HG03280 (cell line): ENCODE measurements around the gene ZNF281.
A peak's percentile ranks its signal among the peaks of the same experiment; 100 is the strongest.
"Not testable (repeated sequence)": the region's sequence is repeated elsewhere in the genome, so short reads cannot be mapped to it uniquely, and the experiment has no call there.

ENCODE experiments used
- ATAC-seq: cut with Tn5 transposase; IDR thresholded peaks from one replicate; pipeline ENCODE4 v1.9.1; 2021; ENCODE audit warnings: mild to moderate bottlenecking, moderate library complexity; ENCODE audit not compliant: unreplicated experiment

ZNF281 gene

DNA sequence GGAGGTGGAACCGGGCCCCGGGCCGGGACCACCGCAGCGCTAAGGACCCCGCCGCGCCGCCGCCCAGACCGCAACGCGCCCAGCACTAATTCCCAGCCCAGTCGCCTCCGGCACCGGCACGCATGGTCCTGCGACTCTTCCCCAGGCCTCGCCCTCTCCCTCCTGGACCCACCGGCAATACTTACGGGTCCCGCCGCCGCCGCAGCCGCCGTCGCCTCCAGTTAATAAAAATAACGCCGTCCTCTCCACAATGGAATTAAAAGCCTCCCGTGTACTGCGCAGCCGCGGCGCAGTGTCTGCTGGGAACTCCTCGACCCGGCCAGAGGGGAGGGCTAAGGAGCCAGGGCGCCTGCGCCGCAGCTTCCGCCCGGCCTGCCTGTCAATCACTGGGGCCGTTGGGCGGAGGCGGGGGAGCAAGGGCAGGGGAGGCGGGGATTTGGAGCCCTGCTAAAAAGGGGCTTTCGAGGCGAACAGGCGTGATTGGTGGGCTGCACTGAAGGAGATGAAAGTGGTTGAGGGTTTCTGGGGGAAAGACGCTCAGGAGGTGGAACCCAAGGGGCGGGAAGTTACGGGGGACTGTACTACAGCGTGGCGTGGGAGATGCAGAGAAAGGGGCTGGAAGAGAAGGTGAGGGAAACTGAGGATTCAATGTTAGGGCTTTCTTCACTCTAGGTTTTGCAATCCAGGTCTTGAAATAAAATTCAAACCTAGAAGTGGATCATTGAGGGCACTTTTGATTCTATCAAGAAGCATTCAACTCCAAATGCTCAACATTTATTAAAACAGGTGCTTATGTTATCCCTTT is at the start of gene ZNF281:
TSS of gene ZNF281 (minus strand) at position 276 of the 805 bp plus-strand sequence. CDS start 331 bp downstream, outside the sequence.
- peak; percentile 96 for ATAC-seq

GRCh38 chr1:200458780-200459179 is 48.9 kb upstream of the ZNF281 start:
- no peak for ATAC-seq

- no peak for ATAC-seq
Observed at GRCh38 chr1:200457810-200458209, 48.0 kb upstream of the ZNF281 start.

DNA sequence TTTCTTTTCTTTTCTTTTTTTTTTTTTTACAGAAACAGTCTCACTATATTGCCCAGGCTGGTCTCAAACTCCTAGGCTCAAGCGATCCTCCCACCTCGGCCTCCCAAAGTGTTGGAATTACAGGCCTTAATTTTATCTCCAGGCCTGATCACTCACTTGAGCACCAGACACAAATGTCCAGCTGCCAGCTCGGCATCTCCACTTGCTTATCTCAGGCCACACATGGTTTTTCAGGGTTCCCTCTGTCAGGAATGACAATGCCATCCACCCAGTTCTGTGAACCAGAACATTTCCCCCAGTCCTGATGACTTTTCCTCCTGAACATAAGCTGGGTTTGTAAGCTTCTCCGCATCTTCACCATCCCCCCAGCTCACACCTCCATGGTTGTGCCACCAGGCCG is 44.6 kb upstream of the ZNF281 start:
- ATAC-seq, result no peak

DNA sequence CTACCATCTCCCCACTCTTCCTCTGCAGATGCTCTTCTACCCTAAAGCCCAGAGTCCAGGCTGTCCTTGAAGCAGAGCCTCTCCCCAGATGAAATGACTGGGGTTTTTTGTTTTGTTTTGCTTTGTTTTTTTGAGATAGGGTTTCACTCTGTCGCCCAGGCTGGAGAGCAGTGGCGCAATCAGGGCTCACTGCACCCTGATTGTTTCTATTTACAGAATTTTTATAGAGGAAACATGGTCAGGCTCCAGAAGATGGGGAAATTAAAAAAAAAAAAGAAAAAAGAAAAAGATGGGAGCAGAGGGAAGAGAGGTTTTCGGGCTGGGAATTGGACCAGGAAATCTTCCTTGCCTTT is 43.7 kb upstream of the ZNF281 start:
- no peak for ATAC-seq

- ATAC-seq, result no peak
Observed at GRCh38 chr1:200452850-200453552, 43.2 kb upstream of the ZNF281 start.

DNA sequence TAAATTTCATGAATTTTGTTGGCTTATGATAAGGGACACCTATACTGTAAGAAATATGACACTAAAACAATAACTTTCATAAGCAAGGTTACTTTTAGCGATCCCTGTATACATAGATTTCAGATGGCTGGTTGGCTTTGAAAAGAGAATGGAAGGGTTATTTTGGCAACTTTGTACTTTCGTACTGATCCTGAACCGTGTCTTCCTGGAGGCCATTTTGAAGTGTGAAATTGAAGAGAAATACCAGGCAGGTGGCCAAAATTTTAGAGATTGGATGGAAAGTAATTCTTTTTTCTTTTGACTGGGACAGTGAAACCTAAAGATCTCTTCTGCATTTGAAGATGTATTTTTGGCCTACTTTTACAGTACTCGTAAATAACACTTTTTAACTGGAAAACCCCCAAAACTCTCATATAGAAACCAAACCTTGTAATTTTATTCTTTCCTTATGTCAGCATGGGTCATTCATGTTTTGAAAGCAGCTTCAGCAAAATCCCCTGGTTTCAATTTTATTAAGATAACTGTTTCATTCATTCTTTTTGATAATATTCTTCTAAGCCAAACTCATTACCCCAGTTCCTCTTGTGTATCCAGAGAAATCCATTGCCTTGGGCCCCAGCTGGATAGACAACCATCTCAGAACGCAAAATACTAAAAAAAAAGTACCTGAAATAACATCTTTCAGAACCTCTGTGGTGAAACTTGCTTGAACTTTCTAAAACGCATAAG is 38.4 kb upstream of the ZNF281 start:
- peak; percentile 84 for ATAC-seq

GRCh38 chr1:200445213-200445612 is 35.4 kb upstream of the ZNF281 start:
- ATAC-seq, result no peak

DNA sequence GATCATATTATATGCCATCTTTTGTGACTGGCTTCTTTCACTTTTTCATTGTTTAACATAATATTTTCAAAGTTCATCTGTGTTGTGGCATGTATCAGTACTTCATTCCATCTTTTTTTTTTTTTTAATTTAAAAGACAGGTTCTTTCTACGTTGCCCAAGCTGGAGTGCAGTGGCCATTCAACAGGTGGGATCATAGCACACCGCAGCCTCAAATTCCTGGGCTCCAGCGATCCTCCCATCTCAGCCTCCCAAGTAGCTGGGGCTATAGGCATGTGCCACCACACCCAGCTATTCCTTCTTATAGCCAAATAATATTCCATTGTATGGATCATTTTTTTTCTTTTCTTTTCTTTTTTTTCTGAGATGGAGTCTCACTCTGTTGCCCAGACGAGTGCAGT is 34.6 kb upstream of the ZNF281 start:
- no peak for ATAC-seq

DNA sequence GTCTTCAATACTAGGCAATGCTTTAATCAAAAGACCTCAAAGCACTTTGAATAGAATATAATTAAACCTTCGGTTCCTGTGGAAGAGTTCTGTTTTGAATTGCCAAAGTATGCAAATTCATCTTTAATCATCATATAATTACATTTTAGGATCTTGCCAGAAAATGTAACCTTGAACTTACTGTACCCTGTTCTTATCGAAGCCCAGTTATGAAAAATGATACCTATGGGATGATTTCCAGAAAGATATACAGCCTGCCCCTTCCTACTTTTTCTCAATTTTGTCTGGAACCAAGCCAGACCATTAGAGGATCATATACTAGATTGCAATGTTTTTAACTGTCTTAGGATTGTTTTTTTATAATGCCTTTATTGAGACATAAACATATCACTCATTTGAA is 34.0 kb upstream of the ZNF281 start:
- ATAC-seq, result no peak

DNA sequence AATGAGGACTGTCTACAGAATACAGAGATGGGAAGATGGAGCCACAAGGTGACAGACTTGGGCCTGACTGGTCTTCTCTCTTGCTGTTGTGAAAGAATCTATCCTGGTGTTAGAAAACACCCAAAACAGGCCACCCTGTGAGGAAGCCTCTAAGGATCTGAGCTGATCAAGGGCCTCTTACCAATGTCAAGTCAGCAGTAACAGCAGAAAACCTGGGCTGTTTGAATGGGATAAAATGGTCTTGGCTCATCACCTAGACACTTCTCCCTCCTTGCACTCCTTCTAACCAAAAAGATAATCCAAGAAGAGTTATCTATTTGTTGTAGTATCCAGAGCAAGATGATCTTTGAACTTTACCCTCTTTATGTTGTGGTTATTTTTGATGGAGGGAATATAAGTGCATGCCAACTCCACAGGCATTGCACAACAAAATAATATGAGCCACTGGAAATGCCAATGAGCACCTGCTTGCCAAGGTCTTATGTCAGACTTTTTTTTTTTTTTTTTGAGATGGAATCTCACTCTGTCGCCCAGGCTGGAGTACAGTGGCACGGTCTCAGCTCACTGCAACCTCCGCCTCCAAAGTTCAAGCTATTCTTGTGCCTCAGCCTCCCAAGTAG is 32.8 kb upstream of the ZNF281 start:
- ATAC-seq, result no peak

GRCh38 chr1:200442023-200442422 is 32.2 kb upstream of the ZNF281 start:
- no peak for ATAC-seq

- ATAC-seq, result no peak
Observed at GRCh38 chr1:200438911-200439310, 29.1 kb upstream of the ZNF281 start.

DNA sequence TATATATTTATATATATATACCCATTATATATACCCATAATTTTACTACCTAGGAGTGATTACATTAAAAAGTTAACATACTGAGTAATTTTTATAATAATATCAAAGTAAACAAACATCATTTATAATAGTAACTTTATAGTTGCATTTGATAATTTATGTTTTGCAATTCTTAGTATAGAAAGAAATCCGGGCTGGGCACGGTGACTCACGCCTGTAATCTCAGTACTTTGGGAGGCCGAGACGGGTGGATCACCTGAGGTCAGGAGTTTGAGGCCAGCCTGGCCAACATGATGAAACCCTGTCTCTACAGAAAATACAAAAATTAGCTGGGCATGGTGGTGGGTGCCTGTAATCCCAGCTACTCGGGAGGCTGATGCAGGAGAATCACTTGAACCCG is 28.6 kb upstream of the ZNF281 start:
- not testable (repeated sequence) for ATAC-seq

DNA sequence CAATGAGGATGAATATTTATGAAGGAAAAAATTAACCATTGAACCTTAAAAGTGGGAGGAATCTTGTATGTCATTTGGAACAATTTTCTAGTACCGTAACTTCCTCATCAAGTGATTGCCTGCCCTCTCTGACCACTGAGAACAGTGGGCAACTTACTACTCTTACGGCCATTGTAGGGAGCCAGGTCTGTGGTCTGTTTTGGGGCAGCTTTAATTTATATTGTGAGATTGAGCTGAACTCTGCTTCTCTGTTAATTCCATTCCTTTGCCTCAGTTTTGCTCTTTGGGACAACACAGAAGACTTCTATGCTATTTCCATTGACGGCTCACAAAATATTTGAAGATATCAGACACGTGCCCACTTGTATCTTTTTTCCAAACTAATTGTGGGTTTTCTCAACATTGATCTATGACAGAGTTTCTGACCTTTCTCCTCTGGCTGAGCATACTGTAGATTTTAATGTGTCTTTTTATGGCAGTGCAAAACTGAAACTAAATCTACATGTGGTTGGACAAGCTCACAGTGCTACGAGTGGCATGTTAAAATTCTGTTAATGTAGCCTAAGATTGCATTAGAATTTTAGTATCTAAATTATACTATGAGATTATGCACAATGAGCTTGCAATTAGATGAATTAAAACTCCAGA is 27.8 kb upstream of the ZNF281 start:
- ATAC-seq, result peak; percentile 72

- no peak for ATAC-seq
Observed at GRCh38 chr1:200437088-200437487, 27.3 kb upstream of the ZNF281 start.

- ATAC-seq, result no peak
Observed at GRCh38 chr1:200436436-200436835, 26.6 kb upstream of the ZNF281 start.

DNA sequence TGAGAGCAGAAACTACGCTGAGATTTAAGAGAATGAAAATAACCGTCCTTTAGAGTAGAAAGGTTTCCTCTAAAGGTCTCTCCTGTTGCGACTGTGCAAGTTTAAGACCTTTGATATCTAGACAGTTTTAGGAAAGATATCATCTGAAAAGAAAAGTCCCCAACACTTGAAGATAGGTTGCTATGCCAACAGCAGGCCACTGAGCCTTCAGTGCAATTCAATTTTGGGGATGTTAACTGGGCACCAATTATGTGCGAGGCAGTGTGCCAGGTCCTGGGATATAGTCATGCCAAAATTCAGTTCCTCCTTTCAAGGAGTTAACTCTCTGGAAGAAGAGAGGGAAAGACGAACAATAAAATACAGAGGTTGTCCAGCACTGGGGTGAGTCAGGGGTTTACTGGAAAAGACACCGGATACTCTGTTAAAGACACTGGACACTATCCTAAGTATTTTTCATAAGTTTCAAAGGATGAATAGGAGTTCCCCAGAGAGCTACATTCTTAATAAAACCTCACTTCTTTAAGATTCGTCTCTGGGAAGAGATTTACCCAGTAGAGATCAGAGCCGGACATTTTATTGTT is 25.5 kb upstream of the ZNF281 start:
- ATAC-seq, result no peak

DNA sequence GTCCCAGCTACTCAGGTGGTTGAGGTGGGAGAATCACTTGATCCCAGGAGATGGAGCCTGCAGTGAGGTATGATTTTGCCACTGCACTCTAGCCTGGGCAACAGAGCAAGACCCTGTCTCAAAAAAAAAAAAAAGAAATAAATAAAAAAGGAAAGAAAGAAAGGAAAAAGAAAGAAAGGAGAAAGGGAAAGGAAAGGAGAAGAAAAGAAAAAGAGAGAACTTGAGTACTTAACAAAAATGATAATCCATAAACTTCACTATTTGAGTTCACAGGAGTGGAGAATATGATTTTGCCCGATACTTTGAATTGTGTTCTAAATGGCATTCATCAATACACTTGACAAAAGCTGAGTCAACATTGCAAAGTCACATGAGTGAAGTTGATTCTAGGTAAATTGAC is 23.8 kb upstream of the ZNF281 start:
- no peak for ATAC-seq

DNA sequence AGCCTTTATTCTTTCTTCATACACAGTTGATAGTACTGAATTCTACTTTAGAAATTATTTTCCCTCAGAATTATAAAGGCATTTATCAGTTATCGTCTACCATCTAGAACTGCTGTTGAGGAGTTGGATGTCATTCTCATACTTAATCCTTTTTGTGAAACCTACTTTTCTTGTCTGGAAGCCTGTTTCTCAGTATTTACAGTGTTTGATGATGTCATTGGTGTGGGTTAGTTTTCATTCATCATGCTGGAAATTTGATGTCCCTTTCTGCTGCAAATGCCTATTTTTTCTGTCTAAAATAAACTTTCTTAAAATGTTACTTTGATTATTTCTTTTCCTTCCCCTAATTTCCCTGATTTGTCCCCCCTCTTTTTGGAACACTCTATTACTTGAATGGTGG is 22.8 kb upstream of the ZNF281 start:
- ATAC-seq, result no peak
